H7 (cell line): ENCODE data around the gene ATP2B3. TPM values are rescaled to one million over a fixed set of nuclear protein-coding genes. Genes with fewer than 3 reads are reported as not detected.

Experiments
- DNase-seq: peaks from one replicate; pipeline ENCODE4 v3.0.0; 2012
- H3K27me3 ChIP-seq: 2 replicates; pipeline ENCODE4 v1.6.0; 2011; ENCODE audit warnings: mild to moderate bottlenecking, low read length; ENCODE audit not compliant: control insufficient read depth, insufficient read depth
- H3K36me3 ChIP-seq: replicated peaks from 2 replicates; pipeline ENCODE4 v1.5.1; 2011; ENCODE audit warnings: low read length; ENCODE audit not compliant: control insufficient read depth, insufficient read depth
- H3K4me3 ChIP-seq: 2 replicates; pipeline ENCODE4 v1.5.1; 2011; ENCODE audit warnings: low read depth, mild to moderate bottlenecking, control low read depth, low read length, moderate library complexity; ENCODE audit not compliant: insufficient read depth
- total RNA-seq: library from RNA; depleted of rRNA; stranded (reverse); fragments of >200 nt; shearing (Covaris generic); gene quantifications from 2 replicates; pipeline ENCODE4 v1.2.3, GENCODE V29; 2014

The ATP2B3 gene
- total RNA-seq, 1 experiment from 2014 or later, result not detected

DNA sequence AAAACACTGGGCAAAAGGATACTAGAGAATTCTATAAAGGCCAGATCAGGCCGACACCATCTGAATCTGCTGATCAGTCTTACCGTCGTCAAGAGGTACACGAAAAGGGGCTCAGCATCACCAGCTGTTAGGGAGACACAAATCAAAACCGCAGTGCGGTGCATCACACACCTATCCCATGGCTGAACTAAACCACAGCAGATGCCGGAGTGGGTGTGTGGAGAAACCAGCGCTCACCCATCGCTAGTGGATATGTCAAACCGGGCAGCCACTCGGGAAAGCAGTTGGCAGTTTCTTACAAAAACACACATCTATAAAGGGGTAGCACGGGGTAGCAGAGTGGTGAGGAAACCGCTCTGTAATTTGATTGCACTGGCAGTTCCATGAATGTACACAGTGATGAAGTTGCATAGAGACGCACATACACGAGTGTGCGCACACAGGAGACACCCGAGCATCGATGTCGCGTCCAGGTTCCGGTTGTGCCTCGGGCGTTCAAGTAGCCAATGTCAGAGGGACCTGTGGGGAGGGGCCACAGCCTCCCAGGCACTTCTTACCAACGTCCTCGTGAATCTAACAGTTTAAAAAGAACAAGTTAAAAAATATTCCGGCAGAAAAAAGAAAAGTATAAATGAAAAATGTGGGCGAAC, 104.6 kb downstream of the ATP2B3 start:
- H3K27me3 ChIP-seq, result peaks cover 3% of the 10 kb centered on the region; the same call in 1 of the 2 replicates
- H3K4me3 ChIP-seq, result no peak overlapping the region
- no peaks in the 10 kb centered on the region for H3K36me3 ChIP-seq
- no peak for DNase-seq

GRCh38 chrX:153622661-153623309, 105.3 kb downstream of the ATP2B3 start:
- H3K36me3 ChIP-seq, result no peaks in the 10 kb centered on the region

GRCh38 chrX:153623310-153624029, 106.0 kb downstream of the ATP2B3 start:
- DNase-seq, result peak; percentile 31
- Histone ChIP-seq H3K36me3 (no peaks in the 10 kb centered on the region), H3K4me3 (no peak overlapping the region), H3K27me3 (no peaks in the 10 kb centered on the region)

More at GRCh38 chrX:153622661-153623309, 105.3 kb downstream of the ATP2B3 start:
- Histone ChIP-seq H3K4me3 (no peak overlapping the region), H3K27me3 (no peaks in the 10 kb centered on the region)
- DNase-seq, result no peak

- H3K36me3 ChIP-seq, result no peaks in the 10 kb centered on the region
- no peak for DNase-seq
Measured at GRCh38 chrX:153624196-153625091, 107.0 kb downstream of the ATP2B3 start.

GRCh38 chrX:153625271-153626024, 108.0 kb downstream of the ATP2B3 start:
- no peak overlapping the region for H3K4me3 ChIP-seq
- no peaks in the 10 kb centered on the region for H3K36me3 ChIP-seq
- no peaks in the 10 kb centered on the region for H3K27me3 ChIP-seq
- DNase-seq, result peak; percentile 32

More at GRCh38 chrX:153624196-153625091, 107.0 kb downstream of the ATP2B3 start:
- Histone ChIP-seq H3K27me3 (no peaks in the 10 kb centered on the region), H3K4me3 (no peak overlapping the region)

GRCh38 chrX:153626025-153626633, 108.7 kb downstream of the ATP2B3 start:
- DNase-seq, result peak; percentile 24
- Histone ChIP-seq H3K4me3 (no peak overlapping the region), H3K27me3 (no peaks in the 10 kb centered on the region), H3K36me3 (no peaks in the 10 kb centered on the region)

- Histone ChIP-seq H3K36me3 (no peaks in the 10 kb centered on the region), H3K4me3 (no peak overlapping the region), H3K27me3 (no peaks in the 10 kb centered on the region)
- peak; percentile 26 for DNase-seq
Measured at GRCh38 chrX:153626863-153627674, 109.6 kb downstream of the ATP2B3 start.

GRCh38 chrX:153627675-153628111, 110.3 kb downstream of the ATP2B3 start:
- peak; percentile 39 for DNase-seq
- Histone ChIP-seq H3K36me3 (no peaks in the 10 kb centered on the region), H3K27me3 (no peaks in the 10 kb centered on the region), H3K4me3 (no peak overlapping the region)

DNA sequence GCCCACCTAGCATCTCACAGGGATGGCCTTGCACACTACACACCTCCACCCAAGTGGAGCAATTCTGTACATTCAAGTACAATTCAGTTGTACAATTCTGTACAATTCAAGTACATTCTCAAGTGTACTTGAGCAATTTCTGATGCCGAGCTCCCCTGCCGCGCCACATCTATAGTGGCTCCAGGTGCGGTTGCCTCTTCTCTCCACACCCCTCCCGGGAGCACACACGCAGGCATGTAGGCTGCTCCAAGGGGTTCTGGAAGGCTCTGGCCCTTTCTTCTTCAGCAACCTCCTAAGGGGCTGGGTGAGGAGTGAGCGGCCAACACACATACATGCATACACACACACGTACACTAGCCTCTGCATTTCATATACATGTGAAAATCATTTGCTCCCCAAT, 110.7 kb downstream of the ATP2B3 start:
- H3K36me3 ChIP-seq, result no peaks in the 10 kb centered on the region
- H3K27me3 ChIP-seq, result no peaks in the 10 kb centered on the region
- no peak overlapping the region for H3K4me3 ChIP-seq
- peak; percentile 29 for DNase-seq

GRCh38 chrX:153628665-153629064, 111.2 kb downstream of the ATP2B3 start:
- H3K36me3 ChIP-seq, result no peaks in the 10 kb centered on the region
- H3K27me3 ChIP-seq, result no peaks in the 10 kb centered on the region
- peak; percentile 33 for DNase-seq
- H3K4me3 ChIP-seq, result no peak overlapping the region

GRCh38 chrX:153631346-153631745, 113.9 kb downstream of the ATP2B3 start:
- no peak overlapping the region for H3K4me3 ChIP-seq
- DNase-seq, result no peak
- no peaks in the 10 kb centered on the region for H3K27me3 ChIP-seq
- no peaks in the 10 kb centered on the region for H3K36me3 ChIP-seq

DNA sequence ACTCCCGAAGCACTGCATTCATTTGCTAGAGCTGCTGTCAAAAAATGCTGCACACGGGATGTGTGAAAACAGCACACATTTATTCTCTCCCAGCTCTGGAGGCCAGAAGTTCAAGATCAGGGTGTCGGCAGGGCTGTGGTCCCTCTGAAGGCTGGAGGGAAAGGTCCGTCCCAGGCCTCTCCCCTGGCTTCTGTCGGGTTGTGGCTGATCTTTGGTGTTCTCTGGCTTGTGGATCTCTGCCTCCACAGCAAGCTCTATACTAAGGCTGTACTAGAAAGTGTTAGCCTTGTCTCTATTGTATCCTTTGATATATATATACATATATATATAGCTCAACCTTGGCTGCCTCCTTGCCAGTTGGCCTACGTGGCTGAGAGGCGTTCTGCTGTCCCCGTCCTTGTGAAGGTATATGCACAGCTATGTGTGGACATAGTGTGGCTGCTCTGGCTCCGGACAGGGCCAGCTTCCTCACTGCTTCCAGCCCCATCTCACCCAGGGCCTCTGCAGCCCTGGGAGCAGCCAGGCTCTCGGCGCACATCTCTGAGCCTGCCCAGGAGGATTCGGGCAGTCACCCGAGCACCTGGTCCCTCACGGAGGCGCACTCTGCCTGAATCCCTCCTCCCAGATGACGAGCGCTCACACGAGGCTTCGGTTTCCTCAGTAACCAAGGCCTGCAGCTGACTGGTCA, 114.6 kb downstream of the ATP2B3 start:
- H3K27me3 ChIP-seq, result no peaks in the 10 kb centered on the region
- H3K4me3 ChIP-seq, result no peak overlapping the region
- H3K36me3 ChIP-seq, result no peaks in the 10 kb centered on the region
- DNase-seq, result peak; percentile 53
